ENCODE results near the gene DPP4.
"Not testable (repeated sequence)": the region's sequence is repeated elsewhere in the genome, so short reads cannot be mapped to it uniquely, and the experiment has no call there.

The DPP4 gene

GRCh38 chr2:162057426-162057825 is 16.6 kb downstream of the DPP4 start:
- Histone ChIP-seq H3K27ac (no peak overlapping the region), H3K4me1 (ENCODE audit: control insufficient read depth in 1 of 2, insufficient read depth in 1 of 2, low read depth in 1 of 2, low read length in 1 of 2) (no peaks in the 10 kb centered on the region), H3K9me3 (no peaks in the 10 kb centered on the region), H3K36me3 (no peaks in the 10 kb centered on the region), H3K27me3 (no peaks in the 10 kb centered on the region), H3K4me3 (ENCODE audit: low read depth in 1 of 2, low read length in 1 of 2) (no peak overlapping the region)
- no peak for TF ChIP-seq CTCF (IDR thresholded peaks at IDR 0.05)

- TF ChIP-seq CTCF (IDR thresholded peaks at IDR 0.05) = no peak
- no peaks in the 10 kb centered on the region for H3K36me3 ChIP-seq
- H3K4me3 ChIP-seq (ENCODE audit: low read depth in 1 of 2, low read length in 1 of 2) = no peak overlapping the region
- no peaks in the 10 kb centered on the region for H3K27me3 ChIP-seq
- H3K27ac ChIP-seq = no peak overlapping the region
- H3K9me3 ChIP-seq = no peaks in the 10 kb centered on the region
- no peaks in the 10 kb centered on the region for H3K4me1 ChIP-seq (ENCODE audit: control insufficient read depth in 1 of 2, insufficient read depth in 1 of 2, low read depth in 1 of 2, low read length in 1 of 2)
Measured at GRCh38 chr2:162056796-162057399, 17.1 kb downstream of the DPP4 start.

GRCh38 chr2:162053808-162054155 is 20.2 kb downstream of the DPP4 start:
- Histone ChIP-seq H3K27ac (no peak overlapping the region), H3K27me3 (no peaks in the 10 kb centered on the region), H3K4me3 (ENCODE audit: low read depth in 1 of 2, low read length in 1 of 2) (no peak overlapping the region), H3K9me3 (no peaks in the 10 kb centered on the region), H3K36me3 (no peaks in the 10 kb centered on the region), H3K4me1 (ENCODE audit: control insufficient read depth in 1 of 2, insufficient read depth in 1 of 2, low read depth in 1 of 2, low read length in 1 of 2) (no peaks in the 10 kb centered on the region)
- no peak for TF ChIP-seq CTCF (IDR thresholded peaks at IDR 0.05)

- no peak overlapping the region for H3K4me3 ChIP-seq (ENCODE audit: low read depth in 1 of 2, low read length in 1 of 2)
- H3K27ac ChIP-seq = no peak overlapping the region
- no peaks in the 10 kb centered on the region for H3K9me3 ChIP-seq
- H3K4me1 ChIP-seq (ENCODE audit: control insufficient read depth in 1 of 2, insufficient read depth in 1 of 2, low read depth in 1 of 2, low read length in 1 of 2) = no peaks in the 10 kb centered on the region
- H3K27me3 ChIP-seq = no peaks in the 10 kb centered on the region
- TF ChIP-seq CTCF (IDR thresholded peaks at IDR 0.05) = no peak
- H3K36me3 ChIP-seq = no peaks in the 10 kb centered on the region
Measured at GRCh38 chr2:162053066-162053807, 20.8 kb downstream of the DPP4 start.

- no peaks in the 10 kb centered on the region for H3K9me3 ChIP-seq
- no peak for TF ChIP-seq CTCF (IDR thresholded peaks at IDR 0.05)
Measured at GRCh38 chr2:162050513-162050961, 23.5 kb downstream of the DPP4 start.

GRCh38 chr2:162049089-162049488 is 24.9 kb downstream of the DPP4 start:
- H3K9me3 ChIP-seq; H3K4me3 ChIP-seq (ENCODE audit: low read depth in 1 of 2, low read length in 1 of 2); H3K27ac ChIP-seq; H3K4me1 ChIP-seq (ENCODE audit: control insufficient read depth in 1 of 2, insufficient read depth in 1 of 2, low read depth in 1 of 2, low read length in 1 of 2); H3K27me3 ChIP-seq; H3K36me3 ChIP-seq: not testable (repeated sequence)

More at GRCh38 chr2:162050513-162050961, 23.5 kb downstream of the DPP4 start:
- H3K36me3 ChIP-seq = no peaks in the 10 kb centered on the region
- H3K4me3 ChIP-seq (ENCODE audit: low read depth in 1 of 2, low read length in 1 of 2) = no peak overlapping the region
- no peaks in the 10 kb centered on the region for H3K4me1 ChIP-seq (ENCODE audit: control insufficient read depth in 1 of 2, insufficient read depth in 1 of 2, low read depth in 1 of 2, low read length in 1 of 2)
- H3K27ac ChIP-seq = no peak overlapping the region
- no peaks in the 10 kb centered on the region for H3K27me3 ChIP-seq

Data from neutrophil (primary cell).